Fibroblast of skin of left biceps (primary cell): ENCODE results near the gene EGFR.

Experiments used
- DNase-seq, 2 experiments: peaks; one replicate each; pipeline ENCODE4 v3.0.0-alpha.2; 2013; ENCODE audit warnings: low read depth in 2 of 2

Gene EGFR

GRCh38 chr7:55063061-55063460, 44.2 kb downstream of the EGFR start:
- DNase-seq, result no peak

GRCh38 chr7:55063633-55064032, 44.8 kb downstream of the EGFR start:
- no peak for DNase-seq

- peak; percentile 98 for DNase-seq
These were observed 46.3 kb downstream of the EGFR start for GRCh38 chr7:55065079-55065478.

GRCh38 chr7:55065511-55066229, 46.9 kb downstream of the EGFR start:
- peak; percentile 78 to 79 for DNase-seq

- DNase-seq, result no peak
These were observed 47.7 kb downstream of the EGFR start for GRCh38 chr7:55066524-55066923.

GRCh38 chr7:55066938-55067337, 48.1 kb downstream of the EGFR start:
- no peak for DNase-seq

GRCh38 chr7:55067748-55068147, 48.9 kb downstream of the EGFR start:
- no peak for DNase-seq

GRCh38 chr7:55069271-55069792, 50.5 kb downstream of the EGFR start:
- DNase-seq, result no peak

GRCh38 chr7:55070271-55070743, 51.5 kb downstream of the EGFR start:
- no peak for DNase-seq

- DNase-seq, result no peak
These were observed 52.0 kb downstream of the EGFR start for GRCh38 chr7:55070854-55071253.

- DNase-seq, result no peak
These were observed 52.8 kb downstream of the EGFR start for GRCh38 chr7:55071411-55072175.

GRCh38 chr7:55072251-55072650, 53.4 kb downstream of the EGFR start:
- no peak for DNase-seq

GRCh38 chr7:55073051-55073511, 54.3 kb downstream of the EGFR start:
- DNase-seq, result no peak

GRCh38 chr7:55073976-55074528, 55.2 kb downstream of the EGFR start:
- DNase-seq, result no peak

- DNase-seq, result no peak
These were observed 56.7 kb downstream of the EGFR start for GRCh38 chr7:55075464-55076021.

- no peak for DNase-seq
These were observed 59.0 kb downstream of the EGFR start for GRCh38 chr7:55077561-55078410.

GRCh38 chr7:55078465-55079372, 59.9 kb downstream of the EGFR start:
- no peak for DNase-seq

- no peak for DNase-seq
These were observed 61.3 kb downstream of the EGFR start for GRCh38 chr7:55080000-55080623.

GRCh38 chr7:55081068-55081467, 62.3 kb downstream of the EGFR start:
- DNase-seq, result no peak
